Caco-2 (cell line): ENCODE data around the gene PTOV1. TPM values are rescaled to one million over a fixed set of nuclear protein-coding genes. Genes with fewer than 3 reads are reported as not detected.

ENCODE experiments used
- BruUV-seq: library from RNA; stranded (reverse); fragments of 400-500 nt; replicated peaks from 2 replicates; lab custom pipeline; 2021; lab: Mats Ljungman, UMichigan
- CTCF ChIA-PET: fragments of 300-600 bp; sonication (Branson Sonifier 250); formaldehyde crosslinking; loops from one replicate; lab custom pipeline; 2022; ENCODE audit warnings: antibody characterized with exemption; lab: Charles Lee
- POLR2A ChIA-PET: fragments of 300-600 bp; sonication (Branson Sonifier 250); formaldehyde crosslinking; loops from one replicate; lab custom pipeline; 2022; ENCODE audit warnings: antibody characterized with exemption; lab: Charles Lee
- DNase-seq, 2 experiments: peaks; one replicate each; pipeline versions ENCODE4 v3.0.0 to v3.0.0-alpha.2; 2020 to 2022
- H3K27me3 ChIP-seq: replicated peaks from 2 replicates; pipeline ENCODE4 v1.6.0; 2011; ENCODE audit warnings: low read length; ENCODE audit not compliant: control insufficient read depth, insufficient read depth
- H3K36me3 ChIP-seq: 2 replicates; pipeline ENCODE4 v1.5.1; 2011; ENCODE audit warnings: low read length; ENCODE audit not compliant: control insufficient read depth, insufficient read depth
- H3K4me1 ChIP-seq: fragments of 250-450 bp; sonication (Bioruptor Pico); 2 replicates; pipeline ENCODE4 v1.5.1; 2020; ENCODE audit warnings: mild to moderate bottlenecking
- H3K4me3 ChIP-seq: 2 replicates; pipeline ENCODE4 v1.5.1; 2011; ENCODE audit warnings: low read depth, mild to moderate bottlenecking, control low read depth, low read length
- H3K9me3 ChIP-seq: fragments of 250-450 bp; sonication (Bioruptor Pico); 2 replicates; pipeline ENCODE4 v1.5.1; 2020; ENCODE audit warnings: mild to moderate bottlenecking, moderate library complexity
- H3K27ac Mint-ChIP-seq: one replicate; pipeline ENCODE4 v1.8.0; 2022; ENCODE audit warnings: mixed read lengths; ENCODE audit not compliant: unreplicated experiment
- H3K27me3 Mint-ChIP-seq: one replicate; pipeline ENCODE4 v1.8.0; 2022; ENCODE audit warnings: mixed read lengths; ENCODE audit not compliant: insufficient read depth, unreplicated experiment
- H3K36me3 Mint-ChIP-seq: one replicate; pipeline ENCODE4 v1.8.0; 2022; ENCODE audit warnings: mild to moderate bottlenecking, mixed read lengths; ENCODE audit not compliant: insufficient read depth, unreplicated experiment
- H3K4me1 Mint-ChIP-seq: one replicate; pipeline ENCODE4 v1.8.0; 2022; ENCODE audit warnings: low read depth, mixed read lengths; ENCODE audit not compliant: unreplicated experiment
- H3K4me3 Mint-ChIP-seq: one replicate; pipeline ENCODE4 v1.8.0; 2022; ENCODE audit warnings: mild to moderate bottlenecking, moderate library complexity, mixed read lengths; ENCODE audit not compliant: unreplicated experiment
- H3K9me3 Mint-ChIP-seq: one replicate; pipeline ENCODE4 v1.8.0; 2022; ENCODE audit warnings: mixed read lengths; ENCODE audit not compliant: unreplicated experiment
- intact Hi-C: fragments of 100-400 bp; cut with micrococcal nuclease; formaldehyde crosslinking; loops from one replicate; pipeline ENCODE4 v1.10.0; 2022; ENCODE audit not compliant: unreplicated experiment
- total RNA-seq: library from RNA; stranded (reverse); gene quantifications from 2 replicates; pipeline ENCODE4 v1.2.3, GENCODE V29; 2022
- TF ChIP-seq, protein P1 (sequence below), 2 experiments: fragments of 200-600 bp in 1 of 2; IDR thresholded peaks; 1 replicate in 1 of 2; 2 replicates in 1 of 2; pipeline versions ENCODE4 v1.5.1 to v1.8.0; 2011 to 2022; ENCODE audit warnings: antibody characterized with exemption in 1 of 2, control low read depth in 1 of 2, inconsistent platforms in 1 of 2, low read depth in 1 of 2, low read length in 1 of 2, mild to moderate bottlenecking in 1 of 2, moderate library complexity in 1 of 2; ENCODE audit not compliant: insufficient read depth in 1 of 2, severe bottlenecking in 1 of 2, unreplicated experiment in 1 of 2

Gene PTOV1
- total RNA-seq, 1 experiment from 2014 or later: 209 TPM

DNA sequence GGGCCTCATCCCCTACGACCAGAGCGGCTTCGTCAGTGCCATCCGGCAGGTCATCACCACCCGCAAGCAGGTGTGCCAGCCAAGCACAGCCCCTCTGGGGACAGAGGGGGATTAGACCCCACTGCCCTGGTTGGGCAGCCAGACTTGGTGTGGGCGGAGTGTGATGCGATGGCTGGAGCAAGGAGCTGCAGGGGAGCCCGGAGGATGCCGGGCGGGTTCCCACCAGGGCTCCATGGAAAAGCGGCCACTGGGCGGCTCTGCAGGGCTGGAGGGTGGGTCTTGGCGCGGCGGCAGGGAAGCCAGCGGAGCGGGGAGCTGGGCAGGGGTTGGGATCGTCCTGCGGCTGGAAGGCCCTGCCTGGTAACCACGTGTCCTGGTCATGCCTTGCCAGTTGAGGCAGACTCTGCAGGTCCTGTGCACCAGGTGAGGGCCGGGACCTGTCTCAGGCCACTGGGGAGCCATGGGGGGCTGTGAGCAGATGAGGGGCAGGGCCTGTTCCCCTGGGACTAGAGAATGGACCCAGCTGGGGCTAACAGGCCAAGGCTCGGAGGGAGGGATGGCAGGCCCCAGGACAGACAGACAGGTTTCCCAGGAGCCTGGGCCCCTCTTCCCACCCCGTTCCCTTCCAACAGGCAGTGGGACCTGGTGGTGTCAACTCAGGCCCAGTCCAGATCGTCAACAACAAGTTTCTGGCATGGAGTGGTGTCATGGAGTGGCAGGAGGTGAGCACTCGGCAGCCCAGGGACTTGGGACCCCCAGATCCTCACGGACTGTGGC lies 6.3 kb downstream of the PTOV1 start:
- intact Hi-C loops: no loop called here
- TF ChIP-seq, protein P1, sequence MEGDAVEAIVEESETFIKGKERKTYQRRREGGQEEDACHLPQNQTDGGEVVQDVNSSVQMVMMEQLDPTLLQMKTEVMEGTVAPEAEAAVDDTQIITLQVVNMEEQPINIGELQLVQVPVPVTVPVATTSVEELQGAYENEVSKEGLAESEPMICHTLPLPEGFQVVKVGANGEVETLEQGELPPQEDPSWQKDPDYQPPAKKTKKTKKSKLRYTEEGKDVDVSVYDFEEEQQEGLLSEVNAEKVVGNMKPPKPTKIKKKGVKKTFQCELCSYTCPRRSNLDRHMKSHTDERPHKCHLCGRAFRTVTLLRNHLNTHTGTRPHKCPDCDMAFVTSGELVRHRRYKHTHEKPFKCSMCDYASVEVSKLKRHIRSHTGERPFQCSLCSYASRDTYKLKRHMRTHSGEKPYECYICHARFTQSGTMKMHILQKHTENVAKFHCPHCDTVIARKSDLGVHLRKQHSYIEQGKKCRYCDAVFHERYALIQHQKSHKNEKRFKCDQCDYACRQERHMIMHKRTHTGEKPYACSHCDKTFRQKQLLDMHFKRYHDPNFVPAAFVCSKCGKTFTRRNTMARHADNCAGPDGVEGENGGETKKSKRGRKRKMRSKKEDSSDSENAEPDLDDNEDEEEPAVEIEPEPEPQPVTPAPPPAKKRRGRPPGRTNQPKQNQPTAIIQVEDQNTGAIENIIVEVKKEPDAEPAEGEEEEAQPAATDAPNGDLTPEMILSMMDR (IDR thresholded peaks at IDR 0.05; ENCODE audit: insufficient read depth in 1 of 2, low read depth in 1 of 2, low read length in 1 of 2, severe bottlenecking in 1 of 2, unreplicated experiment in 1 of 2): no peak
- H3K9me3 ChIP-seq: no peaks in the 10 kb centered on the region
- H3K36me3 ChIP-seq: peaks cover 13% of the 10 kb centered on the region
- H3K27me3 Mint-ChIP-seq: no peaks in the 10 kb centered on the region
- DNase-seq: no peak
- BruUV-seq: no TSS peak
- CTCF ChIA-PET: interaction anchor here (0.8 kb wide), 1 partner anchor 8 kb away, joined by 3 read pairs; no protein-coding TSS in a partner anchor
- H3K36me3 Mint-ChIP-seq: peaks cover 84% of the 10 kb centered on the region
- POLR2A ChIA-PET: interaction anchor here (2.0 kb wide), 1 partner anchor 12 kb away, joined by 7 read pairs; no protein-coding TSS in a partner anchor
- H3K4me3 Mint-ChIP-seq: no peak overlapping the region
- no peaks in the 10 kb centered on the region for H3K9me3 Mint-ChIP-seq
- peaks cover 6% of the 10 kb centered on the region for H3K4me1 Mint-ChIP-seq
- no peak overlapping the region for H3K4me3 ChIP-seq
- peaks cover 7% of the 10 kb centered on the region; the same call in 1 of the 2 replicates for H3K4me1 ChIP-seq
- no peaks in the 10 kb centered on the region for H3K27me3 ChIP-seq
- H3K27ac Mint-ChIP-seq: peak overlapping the region; percentile 61

DNA sequence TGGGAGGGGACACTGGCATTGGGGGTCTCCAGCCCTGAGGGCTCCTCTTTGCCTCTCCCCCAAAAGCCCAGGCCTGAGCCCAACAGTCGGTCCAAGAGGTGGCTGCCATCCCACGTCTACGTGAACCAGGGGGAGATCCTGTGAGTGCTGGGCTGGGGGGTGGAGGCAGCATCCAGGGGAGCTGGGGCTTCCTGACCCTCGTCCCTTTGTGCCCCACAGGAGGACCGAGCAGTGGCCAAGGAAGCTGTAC lies 6.8 kb downstream of the PTOV1 start:
- H3K9me3 Mint-ChIP-seq: no peaks in the 10 kb centered on the region
- peak overlapping the region; percentile 61 for H3K27ac Mint-ChIP-seq
- intact Hi-C loops: no loop called here
- peaks cover 1% of the 10 kb centered on the region for H3K4me1 Mint-ChIP-seq
- H3K4me3 Mint-ChIP-seq: no peak overlapping the region
- POLR2A ChIA-PET: interaction anchor here (2.0 kb wide), 1 partner anchor 12 kb away, joined by 7 read pairs; no protein-coding TSS in a partner anchor
- H3K4me1 ChIP-seq: peaks cover 2% of the 10 kb centered on the region; the same call in 1 of the 2 replicates
- H3K27me3 ChIP-seq: no peaks in the 10 kb centered on the region
- H3K27me3 Mint-ChIP-seq: no peaks in the 10 kb centered on the region
- no TSS peak for BruUV-seq
- CTCF ChIA-PET: interaction anchor here (0.8 kb wide), 2 partner anchors 7 to 12 kb away, joined by 3 to 4 read pairs; no protein-coding TSS in a partner anchor
- H3K36me3 Mint-ChIP-seq: peaks cover 84% of the 10 kb centered on the region
- peaks cover 13% of the 10 kb centered on the region for H3K36me3 ChIP-seq
- no peaks in the 10 kb centered on the region for H3K9me3 ChIP-seq
- H3K4me3 ChIP-seq: no peak overlapping the region
- TF ChIP-seq, protein P1 (IDR thresholded peaks at IDR 0.05; ENCODE audit: insufficient read depth in 1 of 2, low read depth in 1 of 2, low read length in 1 of 2, severe bottlenecking in 1 of 2, unreplicated experiment in 1 of 2): no peak
- no peak for DNase-seq

DNA sequence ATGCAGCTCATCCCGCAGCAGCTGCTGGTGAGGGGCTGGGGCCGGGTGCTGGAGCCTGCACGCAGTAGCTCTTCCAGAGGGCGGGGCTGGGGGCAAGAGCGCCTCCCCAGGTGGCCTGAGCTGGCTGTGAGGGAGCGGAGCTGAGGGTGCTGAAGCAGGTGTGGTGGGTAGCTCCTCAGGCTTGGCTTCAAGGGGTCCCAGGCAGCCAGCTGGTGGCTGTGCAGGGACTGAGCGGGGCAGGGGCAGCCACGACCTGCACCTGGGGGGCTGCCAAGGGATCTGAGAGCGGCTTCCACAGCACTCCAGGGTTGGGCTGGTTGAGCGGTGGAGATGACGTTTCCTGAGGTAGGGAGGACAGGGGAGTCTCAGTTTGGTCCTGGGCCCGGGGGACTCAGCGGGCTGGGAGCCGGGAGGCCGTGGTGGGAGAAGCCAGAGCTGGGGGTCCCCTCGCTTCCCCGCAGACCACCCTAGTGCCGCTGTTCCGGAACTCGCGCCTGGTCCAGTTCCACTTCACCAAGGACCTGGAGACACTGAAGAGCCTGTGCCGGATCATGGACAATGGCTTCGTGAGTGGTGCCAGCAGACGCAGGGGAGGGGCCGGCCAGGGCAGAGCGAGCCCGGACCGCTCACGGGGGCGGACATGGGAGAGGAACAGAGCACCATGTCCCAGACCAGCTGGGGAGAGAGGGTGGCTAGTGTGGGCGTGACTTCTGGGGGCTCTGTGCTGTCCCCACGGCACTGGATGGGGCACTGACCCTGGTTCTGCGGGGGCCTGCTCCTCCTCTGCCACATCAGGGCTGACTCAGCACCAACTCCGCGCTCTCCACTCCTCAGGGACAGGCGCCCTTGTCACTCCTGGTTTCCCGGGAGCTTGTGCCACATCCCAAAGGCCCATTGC lies 7.4 kb downstream of the PTOV1 start:
- Histone ChIP-seq H3K27me3 (no peaks in the 10 kb centered on the region), H3K36me3 (peaks cover 13% of the 10 kb centered on the region), H3K9me3 (no peaks in the 10 kb centered on the region), H3K4me1 (no peaks in the 10 kb centered on the region), H3K4me3 (no peak overlapping the region)
- TF ChIP-seq, protein P1 (IDR thresholded peaks at IDR 0.05; ENCODE audit: insufficient read depth in 1 of 2, low read depth in 1 of 2, low read length in 1 of 2, severe bottlenecking in 1 of 2, unreplicated experiment in 1 of 2): no peak
- H3K36me3 Mint-ChIP-seq: peaks cover 86% of the 10 kb centered on the region
- ChIA-PET POLR2A (interaction anchor here (2.0 kb wide), 1 partner anchor 11 kb away, joined by 7 read pairs; no protein-coding TSS in a partner anchor), CTCF (interaction anchor here (0.8 kb wide), 1 partner anchor 11 kb away, joined by 4 read pairs; no protein-coding TSS in a partner anchor)
- DNase-seq: no peak
- peak overlapping the region; percentile 61 for H3K27ac Mint-ChIP-seq
- no peaks in the 10 kb centered on the region for H3K9me3 Mint-ChIP-seq
- H3K27me3 Mint-ChIP-seq: no peaks in the 10 kb centered on the region
- intact Hi-C loops: no loop called here
- BruUV-seq: no TSS peak
- H3K4me1 Mint-ChIP-seq: no peaks in the 10 kb centered on the region
- no peak overlapping the region for H3K4me3 Mint-ChIP-seq
